H1 (cell line): ENCODE data around the gene ACE. TPM values are rescaled to one million over a fixed set of nuclear protein-coding genes. Genes with fewer than 3 reads are reported as not detected.

Experiments used
- CREB1 ChIP-seq: IDR thresholded peaks from 2 replicates; pipeline ENCODE4 v1.6.1; 2012; ENCODE audit warnings: inconsistent platforms
- HDAC2 ChIP-seq, 2 experiments: fragments of 300-600 bp in 1 of 2; sonication (generic) in 1 of 2; IDR thresholded peaks; 2 replicates each; pipeline ENCODE4 v1.6.1; 2011 to 2012; ENCODE audit warnings: low read depth in 2 of 2, low read length in 2 of 2, mild to moderate bottlenecking in 2 of 2, moderate library complexity in 2 of 2, borderline replicate concordance in 1 of 2, inconsistent platforms in 1 of 2
- HDAC6 ChIP-seq: IDR thresholded peaks from one replicate; pipeline ENCODE4 v1.7.1; 2012; ENCODE audit warnings: low read depth, mild to moderate bottlenecking, inconsistent platforms, low read length, moderate library complexity
- JUND ChIP-seq: IDR thresholded peaks from 2 replicates; pipeline ENCODE4 v1.6.1; 2011; ENCODE audit warnings: mild to moderate bottlenecking, improper control_type of control experiment, low read length
- NANOG ChIP-seq: IDR thresholded peaks from 2 replicates; pipeline ENCODE4 v1.6.1; 2011; ENCODE audit warnings: low read length, low read depth, mild to moderate bottlenecking, inconsistent platforms; ENCODE audit not compliant: insufficient read depth, poor library complexity, severe bottlenecking
- POLR2AphosphoS5 ChIP-seq: IDR thresholded peaks from 2 replicates; pipeline ENCODE4 v1.6.1; 2011; ENCODE audit warnings: low read depth, low read length
- polyA plus RNA-seq, 7 experiments: library from polyadenylated mRNA; depleted of rRNA in 3 of 7; stranded (reverse) in 5 of 7; unstranded in 2 of 7; fragments of >200 nt in 5 of 7; fragments of 200-250 nt in 2 of 7; gene quantifications; 1 replicate in 5 of 7; 2 replicates in 1 of 7; 4 replicates in 1 of 7; pipeline versions ENCODE4 v1.2.1 to v1.2.3, GENCODE V29; 2011 to 2013; ENCODE audit warnings: missing spikeins in 2 of 7, mixed read lengths in 2 of 7
- total RNA-seq: library from RNA; stranded (reverse); fragmentation: NEBNext Ultra II Directional; extraction: Animal tissue kit (Norgen Biotek cat#: 25700); gene quantifications from 2 replicates; pipeline ENCODE4 v1.2.1, GENCODE V29; 2021
- TF ChIP-seq, protein P1 (sequence below): fragments of 300-600 bp; sonication (generic); IDR thresholded peaks from 2 replicates; pipeline ENCODE4 v1.7.1; 2012; ENCODE audit warnings: low read length, moderate library complexity, mild to moderate bottlenecking, inconsistent platforms; ENCODE audit not compliant: insufficient replicate concordance

Gene ACE
- total and polyA plus RNA-seq, 2 of the 8 experiments (the other 6 are each of a cell fraction or from before 2014, with no cell fraction given) = 2.5 to 5.5 TPM

DNA sequence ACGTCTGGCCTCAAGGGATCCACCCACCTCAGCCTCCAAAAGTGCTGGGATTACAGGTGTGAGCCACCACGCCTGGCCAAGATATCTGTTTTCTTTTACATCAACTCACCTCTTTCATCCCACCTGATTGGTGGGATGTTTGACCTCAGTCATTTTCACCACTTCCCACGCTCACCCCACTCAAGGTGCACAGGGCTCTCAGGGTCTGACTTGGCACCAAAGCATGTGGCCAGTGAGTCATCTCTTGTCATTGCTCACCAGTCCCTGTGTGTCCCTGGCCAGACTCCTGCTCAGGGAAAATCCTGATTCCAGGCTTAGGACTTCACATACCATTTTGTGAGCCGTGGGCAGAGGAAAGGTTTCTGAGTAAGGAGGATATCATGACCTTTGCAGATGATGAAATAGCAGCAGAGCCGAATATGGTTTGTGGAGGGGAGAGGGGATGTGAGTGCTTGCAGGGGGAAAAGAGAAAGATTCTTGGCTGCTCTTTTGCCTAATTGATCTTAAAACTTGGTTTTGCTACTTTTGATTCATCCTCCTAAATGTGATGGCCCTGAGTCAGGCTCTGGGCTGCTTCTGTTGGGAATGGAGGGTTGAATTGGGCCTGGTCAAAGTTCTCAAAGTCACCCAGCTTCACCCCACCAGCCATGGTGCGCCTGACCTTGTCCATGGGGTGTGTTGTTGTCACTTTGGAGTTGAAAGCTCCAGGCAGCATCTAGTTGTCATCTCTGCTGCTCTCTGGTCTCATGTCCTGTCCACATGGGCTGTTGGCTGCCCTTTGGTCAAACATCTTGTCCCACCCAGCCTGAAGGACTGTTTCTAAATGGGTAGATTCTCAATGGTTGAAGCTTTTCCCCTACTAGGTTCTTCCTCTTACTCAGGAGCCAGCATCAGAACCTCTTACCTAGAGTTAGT is 40.3 kb downstream of the ACE start (continued):
- TF ChIP-seq, protein P1, sequence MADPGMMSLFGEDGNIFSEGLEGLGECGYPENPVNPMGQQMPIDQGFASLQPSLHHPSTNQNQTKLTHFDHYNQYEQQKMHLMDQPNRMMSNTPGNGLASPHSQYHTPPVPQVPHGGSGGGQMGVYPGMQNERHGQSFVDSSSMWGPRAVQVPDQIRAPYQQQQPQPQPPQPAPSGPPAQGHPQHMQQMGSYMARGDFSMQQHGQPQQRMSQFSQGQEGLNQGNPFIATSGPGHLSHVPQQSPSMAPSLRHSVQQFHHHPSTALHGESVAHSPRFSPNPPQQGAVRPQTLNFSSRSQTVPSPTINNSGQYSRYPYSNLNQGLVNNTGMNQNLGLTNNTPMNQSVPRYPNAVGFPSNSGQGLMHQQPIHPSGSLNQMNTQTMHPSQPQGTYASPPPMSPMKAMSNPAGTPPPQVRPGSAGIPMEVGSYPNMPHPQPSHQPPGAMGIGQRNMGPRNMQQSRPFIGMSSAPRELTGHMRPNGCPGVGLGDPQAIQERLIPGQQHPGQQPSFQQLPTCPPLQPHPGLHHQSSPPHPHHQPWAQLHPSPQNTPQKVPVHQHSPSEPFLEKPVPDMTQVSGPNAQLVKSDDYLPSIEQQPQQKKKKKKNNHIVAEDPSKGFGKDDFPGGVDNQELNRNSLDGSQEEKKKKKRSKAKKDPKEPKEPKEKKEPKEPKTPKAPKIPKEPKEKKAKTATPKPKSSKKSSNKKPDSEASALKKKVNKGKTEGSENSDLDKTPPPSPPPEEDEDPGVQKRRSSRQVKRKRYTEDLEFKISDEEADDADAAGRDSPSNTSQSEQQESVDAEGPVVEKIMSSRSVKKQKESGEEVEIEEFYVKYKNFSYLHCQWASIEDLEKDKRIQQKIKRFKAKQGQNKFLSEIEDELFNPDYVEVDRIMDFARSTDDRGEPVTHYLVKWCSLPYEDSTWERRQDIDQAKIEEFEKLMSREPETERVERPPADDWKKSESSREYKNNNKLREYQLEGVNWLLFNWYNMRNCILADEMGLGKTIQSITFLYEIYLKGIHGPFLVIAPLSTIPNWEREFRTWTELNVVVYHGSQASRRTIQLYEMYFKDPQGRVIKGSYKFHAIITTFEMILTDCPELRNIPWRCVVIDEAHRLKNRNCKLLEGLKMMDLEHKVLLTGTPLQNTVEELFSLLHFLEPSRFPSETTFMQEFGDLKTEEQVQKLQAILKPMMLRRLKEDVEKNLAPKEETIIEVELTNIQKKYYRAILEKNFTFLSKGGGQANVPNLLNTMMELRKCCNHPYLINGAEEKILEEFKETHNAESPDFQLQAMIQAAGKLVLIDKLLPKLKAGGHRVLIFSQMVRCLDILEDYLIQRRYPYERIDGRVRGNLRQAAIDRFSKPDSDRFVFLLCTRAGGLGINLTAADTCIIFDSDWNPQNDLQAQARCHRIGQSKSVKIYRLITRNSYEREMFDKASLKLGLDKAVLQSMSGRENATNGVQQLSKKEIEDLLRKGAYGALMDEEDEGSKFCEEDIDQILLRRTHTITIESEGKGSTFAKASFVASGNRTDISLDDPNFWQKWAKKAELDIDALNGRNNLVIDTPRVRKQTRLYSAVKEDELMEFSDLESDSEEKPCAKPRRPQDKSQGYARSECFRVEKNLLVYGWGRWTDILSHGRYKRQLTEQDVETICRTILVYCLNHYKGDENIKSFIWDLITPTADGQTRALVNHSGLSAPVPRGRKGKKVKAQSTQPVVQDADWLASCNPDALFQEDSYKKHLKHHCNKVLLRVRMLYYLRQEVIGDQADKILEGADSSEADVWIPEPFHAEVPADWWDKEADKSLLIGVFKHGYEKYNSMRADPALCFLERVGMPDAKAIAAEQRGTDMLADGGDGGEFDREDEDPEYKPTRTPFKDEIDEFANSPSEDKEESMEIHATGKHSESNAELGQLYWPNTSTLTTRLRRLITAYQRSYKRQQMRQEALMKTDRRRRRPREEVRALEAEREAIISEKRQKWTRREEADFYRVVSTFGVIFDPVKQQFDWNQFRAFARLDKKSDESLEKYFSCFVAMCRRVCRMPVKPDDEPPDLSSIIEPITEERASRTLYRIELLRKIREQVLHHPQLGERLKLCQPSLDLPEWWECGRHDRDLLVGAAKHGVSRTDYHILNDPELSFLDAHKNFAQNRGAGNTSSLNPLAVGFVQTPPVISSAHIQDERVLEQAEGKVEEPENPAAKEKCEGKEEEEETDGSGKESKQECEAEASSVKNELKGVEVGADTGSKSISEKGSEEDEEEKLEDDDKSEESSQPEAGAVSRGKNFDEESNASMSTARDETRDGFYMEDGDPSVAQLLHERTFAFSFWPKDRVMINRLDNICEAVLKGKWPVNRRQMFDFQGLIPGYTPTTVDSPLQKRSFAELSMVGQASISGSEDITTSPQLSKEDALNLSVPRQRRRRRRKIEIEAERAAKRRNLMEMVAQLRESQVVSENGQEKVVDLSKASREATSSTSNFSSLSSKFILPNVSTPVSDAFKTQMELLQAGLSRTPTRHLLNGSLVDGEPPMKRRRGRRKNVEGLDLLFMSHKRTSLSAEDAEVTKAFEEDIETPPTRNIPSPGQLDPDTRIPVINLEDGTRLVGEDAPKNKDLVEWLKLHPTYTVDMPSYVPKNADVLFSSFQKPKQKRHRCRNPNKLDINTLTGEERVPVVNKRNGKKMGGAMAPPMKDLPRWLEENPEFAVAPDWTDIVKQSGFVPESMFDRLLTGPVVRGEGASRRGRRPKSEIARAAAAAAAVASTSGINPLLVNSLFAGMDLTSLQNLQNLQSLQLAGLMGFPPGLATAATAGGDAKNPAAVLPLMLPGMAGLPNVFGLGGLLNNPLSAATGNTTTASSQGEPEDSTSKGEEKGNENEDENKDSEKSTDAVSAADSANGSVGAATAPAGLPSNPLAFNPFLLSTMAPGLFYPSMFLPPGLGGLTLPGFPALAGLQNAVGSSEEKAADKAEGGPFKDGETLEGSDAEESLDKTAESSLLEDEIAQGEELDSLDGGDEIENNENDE = no peak
- TF ChIP-seq NANOG (no peak), JUND (no peak), CREB1 (no peak), HDAC2 (IDR thresholded peaks at IDR 0.05; ENCODE audit: borderline replicate concordance in 1 of 2, low read depth in 2 of 2, low read length in 2 of 2) (no peak), HDAC6 (no peak), POLR2AphosphoS5 (no peak)
